ENCODE measurements around the gene RASSF1.

Gene RASSF1

GRCh38 chr3:50341996-50342650 lies 1.5 kb upstream of the RASSF1 start:
- DNase-seq: no peak

DNA sequence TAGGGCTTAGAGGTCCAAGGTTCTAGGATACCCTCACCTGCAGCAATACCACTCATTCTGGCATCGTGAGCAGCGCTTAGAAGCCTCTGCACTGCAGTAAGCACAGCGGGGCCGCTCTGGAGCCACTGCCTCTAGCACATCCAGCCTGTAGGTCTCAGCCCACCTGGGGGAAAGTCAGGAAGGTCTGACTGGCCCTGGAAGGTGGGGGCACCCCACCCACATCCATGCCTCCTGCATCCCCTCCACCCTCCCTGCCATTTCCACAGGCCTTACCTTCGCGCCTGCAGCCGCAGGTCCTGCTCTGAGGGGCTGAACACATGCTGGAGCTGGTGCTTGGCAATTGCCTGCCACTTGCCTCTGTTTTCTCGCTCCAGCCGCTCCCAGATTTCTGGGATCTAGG lies 901 bp upstream of the RASSF1 start:
- DNase-seq: no peak

DNA sequence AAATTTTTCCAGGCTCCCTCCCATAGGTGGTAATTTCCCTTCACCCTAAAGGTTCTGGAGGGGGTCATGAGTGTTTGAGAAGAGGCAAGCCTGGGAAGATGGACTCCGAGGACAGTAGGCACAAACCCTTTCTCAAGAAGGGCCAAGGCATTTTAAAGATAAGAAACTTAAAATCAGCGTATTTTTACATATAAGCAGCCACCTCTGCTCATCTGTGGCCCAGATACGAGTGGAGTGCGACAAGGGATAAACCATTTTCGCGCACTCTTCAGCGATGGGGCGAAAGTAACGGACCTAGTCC lies 539 bp downstream of the RASSF1 start:
- DNase-seq: no peak

DNA sequence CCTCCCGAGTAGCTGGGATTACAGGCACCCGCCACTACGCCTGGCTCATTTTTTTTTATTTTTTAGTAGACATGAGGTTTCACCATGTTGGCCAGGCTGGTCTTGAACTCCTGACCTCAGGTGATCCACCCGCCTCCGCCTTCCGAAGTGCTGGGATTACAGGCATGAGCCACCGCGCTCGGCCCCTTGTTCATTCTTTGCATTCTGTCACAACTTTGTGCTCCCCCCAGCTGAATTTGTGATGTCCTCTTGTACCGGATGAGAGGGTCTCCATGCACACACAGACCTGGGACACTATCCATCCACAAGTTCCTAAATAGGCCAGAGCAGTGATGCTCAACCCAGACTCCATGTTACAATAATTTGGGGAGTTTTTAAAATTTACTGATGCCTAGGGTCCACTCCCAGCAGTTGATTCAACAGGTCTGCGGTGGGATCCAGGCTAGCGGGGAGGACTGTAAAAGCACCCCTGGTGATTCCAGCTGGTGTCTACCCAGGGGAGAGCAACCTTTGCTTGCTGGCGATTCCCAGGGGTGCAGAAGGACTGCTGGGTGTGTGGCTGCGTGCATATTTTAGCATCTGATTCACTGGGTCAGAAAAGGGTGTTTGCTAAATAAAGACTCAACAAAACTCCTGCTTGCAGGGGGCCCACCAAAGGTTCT lies 1.0 kb downstream of the RASSF1 start:
- DNase-seq: no peak

GRCh38 chr3:50338965-50339364 lies 1.7 kb downstream of the RASSF1 start:
- DNase-seq: no peak

DNA sequence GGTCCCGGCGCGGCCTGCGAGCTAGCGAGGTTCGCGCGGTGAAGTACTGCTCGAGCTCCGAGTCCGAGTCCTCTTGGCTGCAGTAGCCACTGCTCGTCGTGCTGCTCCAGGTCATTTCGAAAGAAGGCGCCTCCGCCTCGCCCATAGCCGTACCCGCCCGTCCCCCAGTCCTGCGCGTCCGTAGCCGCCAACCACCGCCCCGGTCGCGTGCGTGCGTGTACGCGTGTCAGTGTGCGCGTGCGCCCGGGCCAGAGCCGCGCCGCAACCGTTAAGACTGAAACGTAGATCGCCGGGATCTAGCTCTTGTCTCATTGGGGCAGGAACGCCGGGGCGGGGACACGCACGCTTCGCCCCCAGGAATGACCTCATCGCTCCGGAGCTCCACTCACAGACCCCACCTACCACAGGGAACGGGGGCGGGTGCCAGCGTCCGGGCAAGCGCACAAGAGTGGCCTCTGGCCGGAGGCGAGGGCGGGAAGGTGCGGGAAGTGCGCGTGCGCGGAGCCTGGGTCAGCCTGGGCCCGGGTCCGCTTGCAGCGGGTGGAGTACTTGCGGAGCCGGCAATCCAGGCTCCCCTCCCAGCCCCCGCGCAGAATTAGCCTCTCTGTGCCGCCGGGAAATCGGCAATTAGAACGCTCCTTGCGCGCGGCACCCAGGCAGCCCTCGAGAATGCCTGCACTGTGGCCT lies 3.3 kb downstream of the RASSF1 start:
- peak; percentile 99 for DNase-seq

GRCh38 chr3:50336452-50337174 lies 4.0 kb downstream of the RASSF1 start:
- DNase-seq: no peak

DNA sequence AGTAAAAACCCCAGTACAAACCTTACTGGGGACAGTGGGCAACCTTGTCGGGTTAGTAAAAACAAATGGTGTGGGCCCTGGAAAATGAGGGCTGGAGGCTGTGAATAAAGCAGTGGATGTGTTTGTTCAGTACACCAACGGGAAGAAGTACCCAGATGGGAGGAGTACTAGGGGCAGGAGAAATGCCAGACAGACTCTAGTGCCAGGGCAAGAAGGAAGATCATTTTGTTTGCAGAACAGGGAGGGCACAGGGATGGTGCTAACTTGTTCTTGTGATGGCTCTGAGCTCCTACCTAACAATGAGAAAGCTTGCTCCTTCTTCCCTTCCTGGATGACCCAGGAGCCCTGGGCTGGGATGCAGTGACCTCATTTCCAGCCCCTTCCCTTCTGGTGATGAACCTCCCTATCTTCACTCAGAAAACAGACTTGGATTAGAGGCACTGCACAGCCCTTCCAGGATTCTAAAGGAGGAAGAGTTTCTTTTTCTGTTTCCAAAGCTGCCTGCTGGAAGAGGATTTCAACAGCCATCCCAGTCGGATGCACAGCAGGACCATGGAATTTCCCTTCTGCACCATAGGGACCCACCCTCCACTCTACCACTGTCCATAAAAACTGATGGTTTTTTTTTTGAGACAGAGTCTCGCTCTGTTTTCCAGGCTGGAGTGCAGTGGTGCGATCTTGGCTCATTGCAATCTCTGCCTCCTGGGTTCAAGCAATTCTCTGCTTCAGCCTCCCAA lies 6.1 kb downstream of the RASSF1 start:
- DNase-seq: no peak

DNA sequence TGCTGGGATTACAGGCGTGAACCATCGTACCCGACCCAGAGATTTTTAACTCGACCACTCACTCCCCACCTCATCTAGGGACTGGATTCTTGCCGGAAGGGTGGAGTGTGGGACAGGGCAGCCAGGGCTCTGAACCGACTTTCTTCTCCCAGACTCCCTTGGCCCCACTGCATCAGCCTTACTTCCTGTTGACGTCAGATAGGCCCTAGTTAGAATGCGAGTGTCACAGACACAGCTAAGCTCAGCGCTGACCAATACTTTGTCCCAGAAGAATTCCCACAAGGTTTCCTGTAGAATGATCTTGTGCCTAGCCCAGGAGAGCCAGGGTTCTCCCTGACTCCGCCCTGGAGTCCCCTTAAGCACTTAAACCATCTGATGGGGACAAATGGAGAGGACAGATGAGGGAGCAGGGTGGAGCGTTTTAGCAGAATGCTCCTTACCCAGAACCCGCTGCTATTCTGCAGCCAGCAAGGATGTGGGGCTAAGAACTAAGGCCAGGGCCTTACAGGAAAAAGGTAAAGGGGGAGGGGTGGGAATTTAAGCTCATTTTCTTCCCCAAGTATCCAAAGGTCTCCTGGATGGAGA lies 6.8 kb downstream of the RASSF1 start:
- DNase-seq: no peak

GRCh38 chr3:50331364-50331907 lies 9.2 kb downstream of the RASSF1 start:
- no peak for DNase-seq

- no peak for DNase-seq
Observed at GRCh38 chr3:50330330-50330729, 10.3 kb downstream of the RASSF1 start.

- DNase-seq: peak; percentile 99
Observed at GRCh38 chr3:50327943-50328691, 12.5 kb downstream of the RASSF1 start, which contains the start of gene TUSC2. Gene TUSC2, minus strand, starts transcription at chr3:50328223. Its CDS starts 124 bp downstream, at chr3:50328099.

DNA sequence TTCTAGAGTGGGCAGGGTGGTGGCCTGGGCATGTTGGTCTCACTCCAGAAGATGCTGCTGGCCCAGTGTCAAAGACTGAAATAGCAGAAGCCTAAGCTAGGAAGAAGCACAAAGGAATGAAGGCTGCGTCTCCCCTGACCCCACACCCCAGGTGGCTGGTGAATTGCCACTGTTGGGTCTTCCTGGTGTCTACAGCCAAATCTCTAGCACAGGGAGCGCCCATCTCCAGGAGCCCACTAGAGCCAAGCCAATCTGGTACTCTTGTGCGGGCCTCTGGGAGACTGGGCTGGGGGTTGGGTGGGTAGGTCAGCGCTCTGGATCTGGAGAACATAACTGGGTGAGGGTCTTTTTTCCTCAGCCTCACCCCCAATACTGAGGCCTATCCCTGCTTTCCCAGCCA lies 13.5 kb downstream of the RASSF1 start:
- DNase-seq: no peak

DNA sequence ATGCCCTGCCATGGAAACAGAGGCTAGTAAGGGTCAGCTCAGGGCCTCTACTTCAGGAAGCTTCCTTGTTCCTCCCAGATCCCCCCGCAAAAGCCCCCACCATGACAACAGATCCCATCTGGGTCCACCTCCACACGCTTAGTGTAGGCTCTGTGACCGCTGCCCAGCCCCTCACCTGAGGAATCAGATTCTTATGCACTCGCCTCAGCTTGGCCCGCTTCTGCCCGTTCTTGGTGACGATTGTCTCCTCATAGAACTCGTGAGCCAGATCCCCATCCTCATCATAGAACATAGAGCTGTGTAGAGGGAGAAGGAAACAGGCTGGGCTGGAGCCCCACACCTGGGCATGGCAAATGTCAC lies 14.5 kb downstream of the RASSF1 start:
- no peak for DNase-seq

DNA sequence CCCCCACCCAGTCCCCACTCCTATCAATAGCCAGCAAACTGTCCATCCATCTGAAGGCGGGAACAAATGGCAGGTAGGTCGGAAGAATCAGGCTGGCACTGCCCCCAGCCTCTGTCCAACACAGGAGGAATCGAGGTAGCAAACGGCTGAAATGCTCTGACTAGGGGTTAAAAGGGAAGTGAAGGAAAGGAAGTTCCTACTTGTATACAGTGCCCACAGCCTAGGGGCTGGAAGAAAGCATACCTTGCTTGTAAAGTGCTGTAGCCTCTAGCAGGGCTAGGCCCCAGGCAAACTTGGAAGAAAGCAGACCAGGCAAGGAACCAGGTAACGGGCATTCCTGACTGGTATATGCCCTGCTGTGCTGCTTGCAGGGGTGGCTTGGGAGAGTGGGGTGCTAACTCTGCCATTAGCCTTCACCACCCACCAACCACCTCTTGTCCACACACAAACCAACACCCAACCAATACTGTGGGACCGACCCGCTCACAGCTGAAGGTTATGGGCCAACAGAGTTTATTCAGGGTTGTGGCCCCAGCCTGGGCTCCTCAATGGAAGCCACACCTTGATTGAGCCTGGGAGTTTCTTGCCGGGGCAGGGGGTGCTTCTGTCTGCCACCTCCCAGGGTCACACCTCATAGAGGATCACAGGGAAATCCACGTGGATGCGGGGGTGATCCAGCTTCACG lies 15.0 kb downstream of the RASSF1 start:
- DNase-seq: no peak

DNA sequence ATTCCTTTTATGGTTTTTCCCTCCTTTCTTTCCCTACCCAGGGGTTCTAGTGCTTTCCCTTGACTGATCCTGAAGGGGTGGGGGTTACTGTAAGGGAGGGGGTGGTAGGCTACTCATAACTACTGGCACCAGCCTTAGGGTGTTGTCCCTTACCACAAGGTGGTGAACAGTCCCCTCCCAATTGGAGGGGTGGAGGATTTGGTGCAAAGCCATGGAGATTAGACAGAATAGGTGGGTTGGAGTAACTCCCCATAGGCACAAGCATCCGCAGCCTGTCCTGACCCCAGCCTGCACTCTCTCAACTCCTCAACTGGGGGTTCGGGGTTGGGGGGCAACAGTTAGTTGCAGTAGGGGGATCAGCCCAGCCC lies 15.5 kb downstream of the RASSF1 start:
- DNase-seq: no peak

- peak; percentile 86 for DNase-seq
Observed at GRCh38 chr3:50324351-50325112, 16.1 kb downstream of the RASSF1 start.

DNA sequence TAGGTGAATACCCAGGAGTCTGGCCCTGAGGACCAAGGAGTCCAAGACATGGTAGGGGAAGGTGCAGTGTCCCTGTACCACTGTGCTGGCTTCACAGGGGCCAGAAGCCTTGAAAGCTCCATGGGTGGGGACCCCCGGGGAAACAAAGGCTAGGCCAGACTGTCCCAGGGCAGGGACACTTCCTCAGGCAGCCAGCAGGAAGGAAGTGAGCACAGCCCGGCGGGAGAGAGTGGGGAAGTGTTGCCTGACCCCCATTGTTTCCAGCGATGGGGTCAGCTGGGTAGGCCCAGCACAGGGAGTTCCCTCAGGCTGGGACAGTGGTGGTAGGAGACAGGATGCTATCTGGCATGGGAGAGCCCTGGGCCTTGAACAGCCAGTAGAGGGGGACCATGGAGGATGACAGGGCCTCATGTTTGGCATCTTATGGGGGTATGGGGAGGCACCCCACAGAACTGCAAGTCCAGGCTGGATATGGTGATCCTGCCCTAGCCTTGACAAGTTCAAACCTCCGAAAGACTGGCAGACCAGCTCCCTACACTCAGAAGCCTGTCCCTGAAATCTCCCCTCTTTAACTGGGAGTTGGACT lies 16.9 kb downstream of the RASSF1 start:
- DNase-seq: no peak

- no peak for DNase-seq
Observed at GRCh38 chr3:50323092-50323600, 17.5 kb downstream of the RASSF1 start.

All from eye (tissue), 1 donor.